GM13976 (cell line): Measurements from ENCODE around the gene GTSE1.

Experiments
- DNase-seq: peaks from one replicate; pipeline ENCODE4 v3.0.0; 2012; ENCODE audit warnings: low spot score
- CTCF ChIP-seq: IDR thresholded peaks from 2 replicates; pipeline ENCODE4 v1.5.1; 2012; ENCODE audit warnings: borderline replicate concordance, mild to moderate bottlenecking; ENCODE audit not compliant: insufficient read depth; ENCODE audit errors: extremely low read depth, missing control alignments, control extremely low read depth
- in situ Hi-C: fragments of 300-500 bp; cut with MboI; formaldehyde crosslinking; loops from one replicate; pipeline ENCODE4 v1.12.0; 2022; ENCODE audit warnings: low sequenced_read_pairs, mixed read lengths, inconsistent platforms; ENCODE audit not compliant: unreplicated experiment

GTSE1 gene

DNA sequence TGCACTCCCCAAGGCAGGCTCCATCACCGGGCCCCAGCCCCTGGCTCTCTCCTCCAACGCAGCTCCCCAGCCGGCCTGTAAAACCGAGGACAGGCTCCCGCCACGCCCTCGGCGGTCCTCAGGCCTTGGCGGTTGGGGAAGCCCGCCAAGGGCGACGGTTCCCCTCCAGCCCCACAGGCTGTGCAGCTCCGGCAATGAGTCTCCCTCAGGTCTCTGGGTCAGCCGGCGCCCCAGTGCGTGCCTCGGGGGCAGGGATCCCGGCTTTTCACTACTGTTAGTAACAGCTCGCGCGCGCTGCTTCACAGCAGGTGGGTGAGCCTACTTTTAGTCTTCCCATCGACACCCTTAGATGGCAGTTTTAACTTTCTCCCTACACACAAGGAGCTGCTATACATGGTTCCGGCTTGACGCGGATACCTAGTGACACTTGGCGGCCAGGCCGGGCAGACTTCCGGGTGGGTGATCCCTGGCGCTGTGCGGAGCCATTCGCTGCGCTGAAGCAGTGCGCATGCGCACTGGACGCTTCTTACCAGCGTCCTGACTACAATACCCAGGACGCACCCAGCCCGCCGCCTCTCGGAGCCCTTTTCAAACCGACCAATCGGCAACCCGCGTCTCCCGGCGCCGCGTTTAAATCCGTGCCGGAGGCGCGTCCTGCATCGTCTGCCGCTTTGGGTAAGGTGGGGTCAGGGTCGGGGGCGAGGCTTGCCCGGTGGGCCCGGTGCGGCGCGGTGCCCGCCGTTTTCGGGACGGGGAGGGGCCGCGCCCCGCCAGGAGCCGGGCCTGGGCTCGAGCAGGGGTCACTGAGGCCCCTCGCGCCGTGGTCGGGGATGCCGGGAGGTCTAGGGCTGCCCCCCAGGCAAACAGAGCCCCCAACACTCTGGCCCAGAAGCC is at the start of gene GTSE1:
Gene GTSE1 (plus strand): TSS at position 614 of the 894 bp plus-strand sequence. CDS start 531 bp downstream, outside the sequence.
- TF ChIP-seq CTCF: peak; percentile 27
- DNase-seq: peak; percentile 100
- in situ Hi-C loops: no loop called here

DNA sequence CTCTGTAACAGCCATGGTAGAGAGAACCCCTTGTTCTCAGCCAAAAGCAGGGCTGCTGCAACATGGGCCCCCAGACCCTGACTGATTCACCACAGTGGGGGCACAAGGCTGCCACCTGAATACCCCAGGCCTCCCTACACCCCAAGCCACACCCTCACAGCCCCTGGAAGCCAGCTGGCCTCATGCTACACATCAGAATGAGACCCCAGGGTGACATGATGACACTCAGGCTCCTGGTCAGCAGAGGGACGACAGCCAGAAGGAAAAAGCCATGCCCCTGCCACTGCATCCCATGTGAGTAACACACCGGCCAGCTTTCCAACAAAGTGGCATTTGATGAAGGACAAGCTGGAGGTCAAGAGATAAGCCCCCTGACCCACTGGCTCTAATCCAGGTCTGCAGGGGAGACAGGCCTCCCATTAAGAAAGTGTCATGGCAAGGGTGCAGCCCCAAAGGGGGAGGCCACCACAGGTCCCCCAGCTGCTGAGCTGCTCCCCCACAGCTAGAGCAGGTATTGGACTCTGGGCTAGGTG is 49.2 kb upstream of the GTSE1 start:
- no peak for DNase-seq
- TF ChIP-seq CTCF: no peak
- in situ Hi-C loops: no loop called here

DNA sequence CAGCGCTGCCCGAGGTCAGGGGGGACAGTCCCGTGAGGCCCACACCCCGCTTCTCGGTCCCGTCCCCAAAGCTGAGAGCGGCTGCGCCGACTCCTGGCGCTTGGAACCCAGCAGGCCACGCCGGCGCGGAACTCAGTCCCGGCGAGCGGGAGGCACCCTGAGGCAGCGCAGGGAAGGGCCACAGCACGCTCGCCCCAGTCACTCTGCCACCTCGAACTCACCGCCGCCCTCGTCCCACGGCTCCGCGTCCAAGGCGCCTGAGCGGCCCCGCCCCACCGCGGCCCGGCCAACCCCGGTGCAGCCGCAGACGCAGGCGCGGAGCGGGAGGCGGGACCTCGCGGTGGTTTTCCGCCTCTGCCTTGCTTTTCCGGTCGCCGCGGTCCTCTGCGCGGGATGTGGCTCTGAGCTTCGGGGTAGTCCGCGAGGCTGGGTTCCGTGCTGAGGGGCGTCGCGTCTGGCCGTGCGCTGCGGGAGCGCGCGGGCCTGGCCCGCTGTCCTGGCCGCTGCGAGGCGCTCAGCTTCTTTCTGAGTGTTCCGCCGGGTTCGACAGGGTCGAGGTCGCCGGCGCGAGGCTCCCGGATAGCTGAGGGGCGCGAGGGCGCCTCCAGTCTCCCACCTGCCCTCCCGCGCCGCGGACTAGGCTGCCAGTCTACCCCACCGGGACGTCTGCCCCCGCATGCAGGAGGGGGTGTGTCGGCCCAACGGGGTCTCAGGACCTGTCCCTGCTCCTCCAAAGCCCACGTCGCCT is 46.5 kb upstream of the GTSE1 start, which contains the start of gene CDPF1:
Gene CDPF1 (minus strand): TSS at position 259 of the 748 bp plus-strand sequence. CDS start 2,009 bp downstream, outside the sequence.
- DNase-seq: peak; percentile 97
- in situ Hi-C loops: no loop called here
- no peak for TF ChIP-seq CTCF

GRCh38 chr22:46250783-46251125 is 45.9 kb upstream of the GTSE1 start:
- in situ Hi-C loops: no loop called here
- no peak for DNase-seq
- TF ChIP-seq CTCF: no peak

GRCh38 chr22:46251266-46251665 is 45.4 kb upstream of the GTSE1 start:
- DNase-seq: no peak
- TF ChIP-seq CTCF: no peak
- in situ Hi-C loops: no loop called here

- in situ Hi-C loops: no loop called here
- no peak for DNase-seq
- no peak for TF ChIP-seq CTCF
These were observed 44.8 kb upstream of the GTSE1 start for GRCh38 chr22:46251816-46252380.
